NCI-H1930 (cell line): ENCODE data around the gene EOLA2.
"Not testable (repeated sequence)": the region's sequence is repeated elsewhere in the genome, so short reads cannot be mapped to it uniquely, and the experiment has no call there.

Experiments used
- DNase-seq, 2 experiments: peaks; one replicate each; lab custom pipeline; 2025; lab: John Stamatoyannopoulos, UW

The EOLA2 gene

DNA sequence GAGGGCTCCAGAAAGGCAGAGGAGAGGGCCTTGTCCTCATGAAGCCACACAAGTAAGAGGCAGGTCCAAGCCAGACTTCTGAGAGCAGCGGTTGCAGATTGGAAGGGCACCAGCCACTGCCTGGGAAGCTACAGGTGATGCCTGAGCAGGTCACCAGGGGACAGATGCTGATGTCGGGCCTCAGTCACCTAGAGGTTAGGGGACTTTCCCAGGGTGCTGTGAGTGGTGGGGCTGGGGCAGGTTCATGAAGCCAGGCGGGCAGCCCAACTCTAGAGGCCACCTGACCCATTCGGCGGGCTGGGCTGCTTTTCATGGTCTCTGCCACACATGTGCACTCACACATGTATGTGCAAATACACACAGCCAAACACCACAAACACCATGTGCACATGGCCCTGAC lies 5.3 kb downstream of the EOLA2 start:
- DNase-seq, result not testable (repeated sequence)

DNA sequence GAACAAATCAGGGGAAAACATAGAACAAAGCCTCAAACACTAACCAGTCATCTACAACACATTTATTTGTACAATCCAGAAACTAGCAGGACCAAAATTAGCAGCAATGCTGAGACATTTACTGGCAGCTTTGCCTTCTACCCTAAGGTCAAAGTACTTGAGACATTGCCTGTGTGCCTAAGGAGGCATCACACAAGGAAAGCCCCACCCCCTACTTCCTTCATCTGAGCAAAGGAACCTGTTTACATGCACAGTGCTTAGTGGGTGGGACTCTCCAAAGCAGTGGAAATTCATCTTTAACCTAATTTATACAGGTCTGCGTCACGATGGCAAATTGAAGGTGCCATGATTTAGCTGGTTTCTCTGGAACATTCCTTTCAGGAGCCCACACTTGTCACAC lies 6.1 kb downstream of the EOLA2 start:
- DNase-seq, result not testable (repeated sequence)

DNA sequence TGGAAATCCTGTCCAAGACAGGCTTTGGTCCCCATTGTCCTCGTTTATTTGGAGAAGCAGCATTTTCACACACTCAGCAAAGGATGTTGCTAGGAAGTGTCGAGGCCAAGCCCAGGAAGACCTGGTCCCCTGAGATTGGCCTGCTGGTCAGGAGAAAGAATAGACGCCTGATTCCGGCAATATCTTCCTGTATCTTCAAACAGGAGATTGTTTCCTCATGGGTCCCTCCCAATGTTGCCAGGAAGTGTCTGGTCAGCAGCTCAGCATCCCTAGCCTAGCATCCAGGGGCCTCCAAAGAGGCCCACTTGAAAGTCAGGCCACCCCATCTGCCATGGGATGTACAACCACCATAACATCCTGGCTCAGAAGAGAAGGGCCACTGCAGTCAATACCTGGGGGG lies 6.9 kb downstream of the EOLA2 start:
- not testable (repeated sequence) for DNase-seq

DNA sequence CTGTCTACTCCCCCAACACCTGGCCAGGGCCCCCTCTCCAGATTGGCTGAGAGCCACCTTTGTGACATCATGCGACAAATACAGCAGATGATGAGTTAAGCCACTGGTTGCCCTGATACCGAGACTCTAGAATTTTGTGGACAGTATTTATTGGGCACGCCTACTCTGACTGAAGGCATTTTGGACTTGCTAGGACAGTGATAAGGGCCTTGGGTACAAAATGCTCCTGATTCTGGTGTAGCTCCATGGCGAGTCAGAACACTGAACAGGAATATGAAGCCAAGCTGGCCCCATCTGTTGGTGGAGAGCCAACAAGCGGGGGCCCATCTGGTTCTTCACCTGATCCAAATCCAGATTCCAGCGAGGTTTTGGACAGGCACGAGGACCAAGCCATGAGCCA lies 8.9 kb downstream of the EOLA2 start, which contains the start of gene HSFX4:
Gene HSFX4 (plus strand): TSS at position 174 of the 400 bp plus-strand sequence. CDS start 72 bp downstream, at position 246.
- DNase-seq, result not testable (repeated sequence)

DNA sequence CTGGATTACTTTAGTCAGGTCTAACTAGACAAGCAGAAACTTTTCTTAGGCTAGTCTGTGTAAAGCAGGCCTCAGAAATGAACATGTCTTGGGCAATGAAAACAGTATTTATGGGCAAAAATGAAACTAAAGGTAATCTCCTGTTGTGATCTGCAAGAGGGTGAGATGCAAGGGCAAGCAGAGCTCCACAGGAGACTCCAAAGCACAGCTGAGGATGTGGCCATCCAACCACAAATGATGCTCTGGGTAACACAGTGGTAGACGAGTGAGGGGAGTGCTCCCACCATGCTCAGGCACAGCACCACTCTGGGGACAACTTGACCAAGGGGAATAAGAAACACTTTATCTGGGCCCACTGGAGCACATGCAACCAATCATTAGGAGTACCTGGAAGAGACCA lies 9.7 kb downstream of the EOLA2 start:
- DNase-seq, result not testable (repeated sequence)

DNA sequence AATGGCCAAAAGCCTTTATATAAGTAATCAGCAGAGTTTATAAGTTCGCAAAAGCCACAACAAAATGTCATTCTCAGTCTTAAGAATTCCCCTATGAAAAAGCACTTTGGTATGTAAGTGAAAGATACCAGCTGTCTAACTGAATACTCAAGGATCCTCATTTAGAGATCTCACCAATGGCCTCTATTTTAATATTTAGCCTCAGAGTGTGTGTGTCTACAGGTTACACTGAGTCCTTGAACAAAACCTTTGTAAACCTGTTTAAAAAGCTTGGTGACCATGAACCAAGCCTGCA lies 10.4 kb downstream of the EOLA2 start:
- not testable (repeated sequence) for DNase-seq

DNA sequence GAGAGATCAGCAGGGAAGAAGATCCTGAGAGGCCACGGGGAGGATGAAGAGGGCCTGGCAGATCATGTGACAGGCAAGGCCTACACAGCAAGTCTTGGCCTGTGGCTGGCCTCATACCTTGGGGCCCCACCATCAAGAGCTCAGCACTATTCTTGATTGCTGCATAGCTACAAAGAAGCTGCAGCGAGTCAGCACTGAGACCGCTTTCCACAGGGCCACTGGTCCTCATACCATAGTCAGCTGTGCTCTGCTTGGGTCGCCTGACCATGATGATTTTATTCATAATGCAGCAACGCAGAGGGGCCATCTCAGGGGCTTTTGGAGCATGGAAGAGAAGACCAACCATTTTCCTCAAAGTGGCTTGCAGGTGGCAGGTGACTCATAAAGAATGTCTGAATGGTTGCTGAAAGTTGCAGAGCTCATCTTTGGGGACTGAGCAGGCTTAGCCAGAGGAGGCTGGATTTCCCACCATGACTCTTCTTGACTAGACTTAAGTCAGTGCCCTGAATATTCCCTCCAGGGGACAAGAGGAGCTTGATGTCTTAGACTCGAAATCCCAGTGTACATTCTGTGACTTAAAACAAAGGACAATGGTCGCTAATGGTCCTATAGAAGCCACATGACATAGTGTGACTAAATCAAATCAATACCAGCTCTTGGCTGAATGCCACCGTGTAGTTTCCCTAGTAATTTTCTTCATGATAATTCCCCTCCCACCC lies 10.9 kb downstream of the EOLA2 start:
- not testable (repeated sequence) for DNase-seq

DNA sequence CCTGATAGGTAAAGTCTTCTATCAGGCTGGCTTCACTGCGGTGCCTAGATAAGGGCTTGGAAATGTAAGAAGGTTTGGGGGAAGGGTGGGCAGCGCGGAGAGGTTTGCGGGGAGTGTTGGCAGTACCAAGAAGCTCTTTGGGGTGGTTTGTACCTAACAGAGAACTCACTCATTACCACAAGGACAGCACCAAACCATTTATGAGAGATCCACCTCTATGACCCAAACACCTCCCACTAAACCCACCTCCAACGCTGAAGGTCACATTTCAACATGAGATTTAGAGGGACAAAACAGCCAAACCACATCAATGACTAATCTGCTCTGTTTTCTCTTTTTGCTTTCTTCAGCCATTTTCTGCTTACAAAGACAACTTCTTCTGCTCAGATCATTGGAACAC lies 13.9 kb downstream of the EOLA2 start:
- DNase-seq, result not testable (repeated sequence)

DNA sequence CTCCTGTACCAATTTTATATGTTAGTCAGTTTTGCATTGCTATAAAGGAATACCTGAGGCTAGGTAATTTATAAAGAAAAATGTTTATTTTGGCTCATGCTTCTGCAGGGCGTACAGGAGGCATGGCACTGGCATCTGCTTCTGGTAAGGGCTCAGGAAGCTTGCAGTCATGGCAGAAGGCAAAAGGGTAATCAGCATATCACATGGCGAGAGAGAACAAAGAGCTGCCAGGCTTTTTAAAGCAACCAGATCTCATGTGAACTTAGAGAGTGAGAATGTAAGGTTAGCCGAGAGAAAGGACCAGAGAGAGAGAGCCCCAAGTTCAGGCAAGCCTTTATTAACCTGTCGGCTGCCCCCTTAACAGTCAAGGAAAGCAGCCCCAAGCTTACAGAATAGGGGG lies 14.5 kb downstream of the EOLA2 start:
- DNase-seq, result not testable (repeated sequence)

DNA sequence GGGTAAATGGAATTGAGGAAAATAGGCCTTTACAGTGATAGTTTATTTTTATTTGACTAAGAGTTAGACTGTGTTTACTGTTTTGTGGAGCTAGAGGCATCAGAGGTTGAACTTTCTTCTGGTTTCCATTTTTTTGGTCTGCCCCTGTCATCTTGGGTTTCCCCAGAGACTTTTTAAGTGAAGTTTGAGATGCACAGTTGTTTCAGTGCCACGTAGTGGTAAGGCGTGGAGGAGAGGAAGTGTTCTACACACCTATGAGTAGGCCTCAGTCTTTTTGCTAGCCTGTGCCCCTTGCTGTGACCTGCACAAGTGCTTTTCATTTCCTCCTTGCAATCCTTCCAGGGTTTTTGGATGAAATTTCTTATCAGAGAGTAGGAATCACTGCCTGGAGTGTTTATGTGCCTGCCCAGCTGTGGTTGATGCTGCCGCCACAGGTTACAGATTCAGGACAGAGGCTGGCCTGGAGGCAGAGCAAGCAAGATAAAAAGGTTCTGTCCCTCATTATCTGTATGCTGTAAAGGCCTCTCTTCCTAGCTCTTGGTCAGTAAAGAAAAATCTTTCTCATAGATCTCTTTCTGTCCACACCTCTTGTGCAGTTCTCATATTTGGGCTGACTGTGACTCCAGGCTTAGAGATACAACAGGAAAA lies 21.4 kb downstream of the EOLA2 start:
- DNase-seq, result no peak

DNA sequence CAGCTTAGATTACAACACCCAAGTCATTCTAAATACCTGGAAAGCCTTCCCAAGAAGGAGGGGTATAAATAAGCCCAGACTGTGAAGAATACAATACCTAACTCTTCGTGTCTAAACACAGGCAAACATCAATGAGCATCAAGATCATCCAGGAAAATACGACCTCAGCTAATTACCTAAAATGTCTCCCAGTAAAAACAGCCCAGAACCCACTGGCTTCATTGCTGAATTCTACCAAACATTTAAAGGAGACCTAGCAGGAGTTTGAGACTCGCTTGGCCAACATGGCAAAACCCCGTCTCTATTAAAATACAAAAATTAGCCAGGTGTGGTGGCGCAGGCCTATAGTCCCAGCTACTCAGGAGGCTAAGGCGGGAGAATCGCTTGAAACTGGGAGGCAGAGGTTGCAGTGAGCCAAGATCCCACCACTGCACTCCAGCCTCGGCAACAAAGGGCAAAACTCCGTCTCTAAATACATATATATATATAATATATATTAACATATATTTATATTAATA lies 28.1 kb downstream of the EOLA2 start:
- no peak for DNase-seq

DNA sequence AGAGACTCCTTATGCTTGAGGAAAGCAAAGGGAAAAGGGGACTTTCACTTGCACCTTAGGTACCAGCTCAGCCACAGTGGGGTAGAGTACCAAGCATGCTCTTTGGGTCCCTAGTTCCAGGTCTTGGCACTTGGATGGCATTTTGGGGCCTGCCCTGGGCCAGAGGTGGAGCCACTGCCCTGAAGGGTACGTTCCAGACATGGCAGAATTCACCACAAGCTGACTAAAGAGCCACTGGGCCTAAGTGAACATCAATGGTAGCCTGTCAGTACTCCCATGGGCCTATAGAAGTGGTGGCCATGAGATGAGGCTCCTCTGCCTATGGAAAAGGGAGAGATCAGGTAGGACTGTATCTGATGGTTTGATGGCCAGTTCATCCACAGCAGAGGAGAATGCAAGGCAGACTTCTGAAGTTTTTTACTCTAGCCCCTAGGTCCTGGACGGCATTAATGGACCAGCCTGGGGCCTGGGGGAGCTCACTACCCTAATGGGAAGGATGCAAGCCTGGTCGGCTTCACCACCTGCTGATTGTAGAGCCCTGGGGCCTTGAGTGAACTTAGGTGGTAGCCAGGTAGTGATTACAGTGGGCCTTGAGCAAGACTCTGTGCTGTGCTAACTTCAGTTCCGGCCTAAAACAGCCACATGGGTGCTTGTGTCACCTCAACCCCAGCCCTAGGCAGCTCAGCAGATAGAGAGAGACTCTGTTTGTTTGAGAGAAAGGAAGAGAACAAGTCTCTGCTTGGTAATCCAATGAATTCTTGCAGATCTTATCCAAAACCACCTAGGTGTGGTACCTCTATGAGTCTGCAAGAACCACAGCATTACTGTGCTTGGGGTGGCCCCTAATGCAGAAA lies 28.7 kb downstream of the EOLA2 start:
- DNase-seq, result no peak

DNA sequence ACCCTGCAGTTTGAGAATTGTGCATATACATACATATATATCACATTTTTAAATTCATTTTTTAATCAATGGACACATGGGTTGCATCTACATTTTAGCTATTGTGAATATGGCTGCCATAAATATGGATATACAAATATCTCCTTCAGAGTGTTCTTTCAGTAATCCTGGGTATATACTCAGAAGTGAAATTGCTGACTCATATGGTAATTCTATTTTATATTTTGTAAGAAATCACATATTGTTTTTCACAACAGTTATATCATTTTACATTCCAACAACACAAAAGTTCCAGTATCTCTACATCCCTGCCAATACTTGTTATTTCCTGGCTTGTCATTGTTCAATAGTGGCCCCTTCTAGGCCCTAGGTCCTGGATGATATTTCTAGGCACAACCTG lies 29.6 kb downstream of the EOLA2 start:
- no peak for DNase-seq

DNA sequence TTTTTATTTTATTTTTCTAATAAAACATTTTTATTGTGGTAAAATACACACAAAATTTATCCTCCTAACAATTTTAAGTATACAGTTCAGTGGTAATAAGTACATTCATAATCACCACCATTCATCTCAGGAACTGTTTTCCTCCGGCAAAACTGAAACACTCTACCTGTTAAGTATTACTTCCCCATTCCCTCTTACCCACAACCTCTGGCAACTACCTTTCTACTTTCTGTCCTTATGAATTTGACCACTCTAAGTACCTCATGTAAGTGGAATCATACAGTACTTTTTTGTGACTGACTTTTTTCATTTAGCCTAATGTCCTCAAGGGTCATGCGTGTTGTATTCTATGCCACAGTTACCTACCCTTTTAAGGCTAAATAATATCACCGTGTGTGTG lies 30.0 kb downstream of the EOLA2 start:
- DNase-seq, result no peak

DNA sequence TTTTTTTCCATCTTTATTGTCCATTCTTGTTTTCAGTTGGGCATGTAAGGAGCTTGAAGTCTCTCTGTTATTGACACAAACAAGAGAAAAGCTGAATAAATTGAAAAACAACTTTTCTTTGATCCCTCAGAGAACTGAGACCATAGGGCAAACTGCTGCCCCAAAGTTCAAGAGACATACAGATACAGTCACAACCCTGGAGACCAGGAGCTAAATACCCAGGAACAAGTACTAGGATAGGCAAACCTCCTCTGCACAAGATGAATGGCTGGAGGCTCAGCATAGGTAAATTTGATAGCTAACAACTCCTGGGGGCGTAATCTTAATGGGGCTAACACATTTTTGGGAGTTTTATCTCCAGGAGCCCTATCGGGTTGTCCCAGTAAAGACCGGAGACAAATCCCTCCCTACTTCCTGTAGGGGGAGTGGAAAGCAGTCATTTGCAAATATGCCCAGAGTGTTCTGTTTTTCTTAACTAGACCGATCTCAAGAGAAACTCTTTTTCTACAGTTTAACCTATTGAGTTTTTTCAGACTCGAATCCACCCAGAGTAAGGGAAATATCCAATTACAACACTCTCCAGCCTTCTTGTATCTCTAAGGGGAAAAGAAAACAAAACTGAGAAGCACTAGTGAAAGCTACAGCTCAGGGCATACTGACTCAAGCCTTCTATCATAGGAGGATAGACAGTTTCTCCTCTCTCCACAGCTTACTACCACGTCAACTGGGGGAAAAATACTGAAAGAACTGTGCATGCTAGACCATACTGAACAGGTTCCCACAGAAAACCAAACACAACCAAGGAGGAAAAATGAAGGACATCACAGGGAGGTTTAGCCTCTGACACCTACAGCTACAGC lies 34.2 kb downstream of the EOLA2 start:
- no peak for DNase-seq

DNA sequence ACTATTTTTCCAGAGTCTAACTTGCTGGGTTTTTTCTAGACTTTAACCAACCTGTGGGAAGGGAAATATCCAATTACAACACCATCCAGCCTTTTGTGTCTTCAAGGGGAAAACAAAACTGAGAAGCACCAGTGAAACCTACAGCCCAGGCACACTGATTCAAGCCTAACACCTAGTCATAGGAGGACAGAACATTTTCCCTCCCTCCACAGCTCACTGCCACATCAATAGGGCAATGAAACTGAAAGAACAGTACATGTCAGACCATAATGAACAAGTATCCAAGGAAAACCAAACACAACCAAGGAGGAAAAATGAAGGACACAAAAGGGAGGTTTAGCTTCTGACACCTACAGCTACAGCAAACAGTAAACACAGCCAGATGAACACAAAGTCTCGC lies 39.7 kb downstream of the EOLA2 start:
- DNase-seq, result no peak

DNA sequence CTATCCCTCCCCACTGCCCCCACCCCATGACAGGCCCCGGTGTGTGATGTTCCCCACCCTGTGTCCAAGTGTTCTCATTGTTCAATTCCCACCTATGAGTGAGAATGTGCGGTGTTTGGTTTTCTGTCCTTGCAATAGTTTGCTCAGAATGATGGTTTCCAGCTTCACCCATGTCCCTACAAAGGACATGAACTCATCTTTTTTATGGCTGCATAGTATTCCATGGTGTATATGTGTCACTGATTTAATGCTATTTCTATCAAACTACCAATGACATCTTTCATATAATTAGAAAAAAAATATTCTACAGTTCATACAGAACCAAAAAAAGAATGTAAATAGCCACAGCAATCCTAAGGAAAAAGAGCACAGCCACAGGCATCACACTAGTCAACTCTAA lies 47.5 kb downstream of the EOLA2 start:
- DNase-seq, result not testable (repeated sequence)
